HepG2 (cell line): Measurements from ENCODE around the gene DTNA. TPM values are rescaled to one million over a fixed set of nuclear protein-coding genes. Genes with fewer than 3 reads are reported as not detected.

Experiments
- ATAC-seq: fragments of 200-7000 bp; cut with Tn5 transposase; 3 replicates; pipeline ENCODE4 v1.9.1; 2020; ENCODE audit warnings: mild to moderate bottlenecking, moderate library complexity
- BruUV-seq: library from RNA; stranded (reverse); fragments of 400-500 nt; replicated peaks from 2 replicates; lab custom pipeline; 2021; lab: Mats Ljungman, UMichigan
- CTCF ChIA-PET: fragments of 300-600 bp; formaldehyde crosslinking; extraction: SDS; loops from one replicate; lab custom pipeline; 2021; ENCODE audit warnings: low total read pairs, inconsistent platforms, low intra/inter-chr PET ratio; lab: Yijun Ruan, JAX
- POLR2A ChIA-PET: fragments of 350-600 bp; sonication (Branson Sonifier 250); formaldehyde crosslinking; loops from one replicate; lab custom pipeline; 2020; ENCODE audit warnings: antibody characterized with exemption, inconsistent platforms; lab: Yijun Ruan, JAX
- DNase-seq: peaks from one replicate; pipeline ENCODE4 v3.0.0-alpha.2; 2015; ENCODE audit warnings: low spot score
- FAIRE-seq: peaks from 3 replicates; lab custom pipeline; 2011; peaks lifted over from hg19 to GRCh38; lab: Jason Lieb, UNC
- H2AFZ ChIP-seq: one replicate; pipeline ENCODE4 v1.6.1; 2011; ENCODE audit warnings: low read length, inconsistent platforms
- H3K27ac ChIP-seq: fragments of 300-600 bp; 3 replicates; pipeline ENCODE4 v1.8.0; 2011; ENCODE audit warnings: mixed run types, mild to moderate bottlenecking, mixed read lengths, low read length, inconsistent platforms; ENCODE audit not compliant: insufficient read depth; ENCODE audit errors: extremely low read length
- H3K27me3 ChIP-seq, 2 experiments: fragments of 200-600 bp in 1 of 2; 2 replicates in 1 of 2; 3 replicates in 1 of 2; pipeline versions ENCODE4 v1.6.0 to v1.8.0; 2011; ENCODE audit warnings: low read length in 2 of 2, mild to moderate bottlenecking in 2 of 2, moderate library complexity in 2 of 2, inconsistent platforms in 1 of 2; ENCODE audit not compliant: insufficient read depth in 2 of 2, control insufficient read depth in 1 of 2
- H3K36me3 ChIP-seq, 2 experiments: fragments of 200-600 bp in 1 of 2; replicated peaks in 1 of 2; 2 replicates in 1 of 2; 3 replicates in 1 of 2; pipeline versions ENCODE4 v1.5.1 to v1.8.0; 2011; ENCODE audit warnings: low read length in 2 of 2, inconsistent platforms in 1 of 2; ENCODE audit not compliant: insufficient read depth in 2 of 2, control insufficient read depth in 1 of 2
- H3K4me1 ChIP-seq: 2 replicates; pipeline ENCODE4 v1.5.1; 2012; ENCODE audit warnings: low read length, inconsistent platforms; ENCODE audit not compliant: insufficient read depth
- H3K4me2 ChIP-seq: 2 replicates; pipeline ENCODE4 v1.6.0; 2011; ENCODE audit warnings: low read depth, low read length, inconsistent platforms
- H3K4me3 ChIP-seq, 3 experiments: fragments of 200-600 bp in 1 of 3; sonication (generic), shearing (Covaris generic) in 1 of 3; replicated peaks in 1 of 3; 2 replicates each; pipeline ENCODE4 v1.5.1; 2011 to 2016; ENCODE audit warnings: low read length in 3 of 3, inconsistent platforms in 2 of 3, low read depth in 2 of 3, mild to moderate bottlenecking in 2 of 3, control low read depth in 1 of 3, mixed read lengths in 1 of 3; ENCODE audit not compliant: insufficient read depth in 1 of 3
- H3K79me2 ChIP-seq: one replicate; pipeline ENCODE4 v1.6.1; 2011; ENCODE audit warnings: low read length, inconsistent platforms; ENCODE audit not compliant: insufficient read depth
- H3K9ac ChIP-seq: 2 replicates; pipeline ENCODE4 v1.6.0; 2011; ENCODE audit warnings: mild to moderate bottlenecking, low read depth, low read length, inconsistent platforms; ENCODE audit not compliant: insufficient read depth
- H3K9me3 ChIP-seq: 2 replicates; pipeline ENCODE4 v1.5.1; 2012; ENCODE audit warnings: mild to moderate bottlenecking, low read length
- H4K20me1 ChIP-seq: 2 replicates; pipeline ENCODE4 v1.6.0; 2011; ENCODE audit warnings: inconsistent platforms, mild to moderate bottlenecking, low read length, moderate library complexity; ENCODE audit not compliant: insufficient read depth
- ARID2 ChIP-seq: sonication (generic); formaldehyde crosslinking; IDR thresholded peaks from 2 replicates; pipeline ENCODE4 v1.8.1; 2022; ENCODE audit warnings: mild to moderate bottlenecking, missing genetic modification reagents, borderline replicate concordance
- BHLHE40 ChIP-seq: IDR thresholded peaks from 2 replicates; pipeline ENCODE4 v1.6.1; 2011; ENCODE audit warnings: low read length, improper control_type of control experiment
- MEF2D ChIP-seq: sonication (generic); formaldehyde crosslinking; IDR thresholded peaks from 2 replicates; pipeline ENCODE4 v1.5.1; 2020; ENCODE audit warnings: mild to moderate bottlenecking, missing genetic modification reagents
- NR2C2 ChIP-seq: sonication (generic); formaldehyde crosslinking; IDR thresholded peaks from 2 replicates; pipeline ENCODE4 v1.4.0; 2020; ENCODE audit warnings: missing genetic modification reagents, mild to moderate bottlenecking, moderate library complexity, borderline replicate concordance
- SAP130 ChIP-seq: IDR thresholded peaks from 2 replicates; pipeline ENCODE4 v1.6.1; 2016; ENCODE audit warnings: low read depth
- SMAD3 ChIP-seq: sonication (generic); formaldehyde crosslinking; IDR thresholded peaks from 2 replicates; pipeline ENCODE4 v1.4.0; 2020; ENCODE audit warnings: missing genetic modification reagents
- TFE3 ChIP-seq: IDR thresholded peaks from 2 replicates; pipeline ENCODE4 v1.6.1; 2016
- ZBTB1 ChIP-seq: sonication (generic); formaldehyde crosslinking; IDR thresholded peaks from 2 replicates; pipeline ENCODE4 v1.4.0; 2020; ENCODE audit warnings: missing genetic modification reagents, borderline replicate concordance
- ZNF138 ChIP-seq: sonication (generic); formaldehyde crosslinking; IDR thresholded peaks from 2 replicates; pipeline ENCODE4 v1.5.0; 2020; ENCODE audit warnings: mild to moderate bottlenecking, low read depth, missing genetic modification reagents
- ZNF17 ChIP-seq: sonication (generic); formaldehyde crosslinking; IDR thresholded peaks from 2 replicates; pipeline ENCODE4 v1.5.0; 2020; ENCODE audit warnings: mild to moderate bottlenecking, missing genetic modification reagents
- ZNF207 ChIP-seq: fragments of 450-650 bp; IDR thresholded peaks from 2 replicates; pipeline ENCODE4 v1.6.1; 2016; ENCODE audit warnings: antibody characterized with exemption, borderline replicate concordance
- ZNF335 ChIP-seq: sonication (generic); formaldehyde crosslinking; IDR thresholded peaks from 2 replicates; pipeline ENCODE4 v1.4.0; 2020; ENCODE audit warnings: missing genetic modification reagents
- ZNF556 ChIP-seq: sonication (generic); formaldehyde crosslinking; IDR thresholded peaks from 2 replicates; pipeline ENCODE4 v1.4.0; 2020; ENCODE audit warnings: mild to moderate bottlenecking, missing genetic modification reagents, borderline replicate concordance
- WGBS: methylation state at CpG from one replicate; pipeline ENCODE4 v1.1.6; 2017; ENCODE audit warnings: low lambda C conversion rate; 5-methylcytosine and 5-hydroxymethylcytosine counted together
- in situ Hi-C: cut with HindIII; loops from 2 replicates; pipeline ENCODE4 v1.10.0; 2017; ENCODE audit warnings: low pct_unique_long_range_greater_than_20kb; ENCODE audit not compliant: extremely low pct_ligation_motif_present
- intact Hi-C: fragments of 100-400 bp; cut with micrococcal nuclease; formaldehyde crosslinking; loops from one replicate; pipeline ENCODE4 v1.10.0; 2022; ENCODE audit not compliant: unreplicated experiment
- polyA plus RNA-seq, 8 experiments: library from polyadenylated mRNA; depleted of rRNA in 3 of 8; stranded (reverse) in 7 of 8; unstranded in 1 of 8; fragments of >200 nt; fragmentation: Illumina TruSeq in 4 of 8; extraction: Trizol in 4 of 8; gene quantifications; 2 replicates each; pipeline versions ENCODE4 v1.2.1 to v1.2.3, GENCODE V29; 2011 to 2016; ENCODE audit warnings: low read depth in 4 of 8, missing spikeins in 1 of 8, mixed read lengths in 1 of 8; ENCODE audit not compliant: insufficient read depth in 1 of 8
- total RNA-seq, 5 experiments: library from RNA; depleted of rRNA; stranded (reverse); fragments of >200 nt; fragmentation: Illumina TruSeq; extraction: Trizol; gene quantifications; 2 replicates each; pipeline ENCODE4 v1.2.3, GENCODE V29; 2016; ENCODE audit warnings: low read depth in 1 of 5
- TF ChIP-seq, protein P1 (sequence below): sonication (generic); formaldehyde crosslinking; IDR thresholded peaks from 2 replicates; pipeline ENCODE4 v1.8.0; 2022; ENCODE audit warnings: missing genetic modification reagents, low read depth, mild to moderate bottlenecking, borderline replicate concordance

The DTNA gene
- total and polyA plus RNA-seq, 2 of the 13 experiments (the other 11 are each of a cell fraction or from before 2014, with no cell fraction given): 8.5 to 29.0 TPM

- intact Hi-C loops: no loop called here
- DNase-seq: no peak
- Histone ChIP-seq H2AFZ (no peak overlapping the region), H3K36me3 (no peaks in the 10 kb centered on the region), H4K20me1 (no peaks in the 10 kb centered on the region), H3K4me2 (no peak overlapping the region), H3K4me3 (no peak overlapping the region), H3K27ac (no peak overlapping the region), H3K9me3 (no peaks in the 10 kb centered on the region), H3K27me3 (no peaks in the 10 kb centered on the region), H3K9ac (no peak overlapping the region), H3K4me1 (no peaks in the 10 kb centered on the region), H3K79me2 (no peaks in the 10 kb centered on the region)
- in situ Hi-C loops: no loop called here
- FAIRE-seq: no peak
- TF ChIP-seq ZNF556 (no peak), SMAD3 (CRISPR knock-in tag) (no peak), NR2C2 (CRISPR knock-in tag) (no peak), BHLHE40 (no peak), MEF2D (CRISPR knock-in tag) (no peak)
- 82% methylated on average over 5 of the region's 5 CpGs for WGBS
- POLR2A ChIA-PET: no interaction called here
- CTCF ChIA-PET: no interaction called here
- ATAC-seq: no peak
- BruUV-seq: no TSS peak
Observed at GRCh38 chr18:34848156-34848555, 138.1 kb downstream of the DTNA start.

DNA sequence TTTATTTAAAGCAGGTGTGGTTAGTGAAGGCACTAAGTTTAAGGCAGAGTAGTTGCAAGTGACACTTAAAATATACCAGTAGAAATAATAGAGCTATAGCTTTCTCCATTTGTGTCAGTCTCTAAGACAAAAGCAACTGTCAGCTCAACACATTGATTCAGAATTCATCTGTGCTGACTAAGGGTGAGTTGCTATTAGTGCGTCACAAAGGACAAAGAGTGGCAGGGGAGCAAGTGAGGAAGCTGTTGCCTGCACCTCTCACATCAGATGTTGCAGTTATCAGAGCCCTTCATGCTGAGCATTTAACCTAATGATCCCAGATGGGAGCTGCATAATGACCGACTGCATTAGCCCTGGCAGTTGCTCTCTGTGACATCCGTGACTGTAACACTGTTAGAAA, 138.6 kb downstream of the DTNA start:
- POLR2A ChIA-PET: no interaction called here
- ATAC-seq (no peak), FAIRE-seq (no peak)
- Histone ChIP-seq H3K36me3 (no peaks in the 10 kb centered on the region), H3K79me2 (no peaks in the 10 kb centered on the region), H4K20me1 (no peaks in the 10 kb centered on the region), H3K9me3 (no peaks in the 10 kb centered on the region), H3K27ac (no peak overlapping the region)
- TF ChIP-seq, protein P1, sequence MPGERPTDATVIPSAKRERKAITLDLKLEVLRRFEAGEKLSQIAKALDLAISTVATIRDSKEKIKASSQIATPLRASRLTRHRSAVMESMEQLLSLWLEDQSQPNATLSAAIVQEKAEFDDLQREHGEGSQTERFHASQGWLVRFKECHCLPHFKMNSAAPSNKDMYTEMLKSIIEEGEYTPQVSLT (CRISPR knock-in tag): no peak
- TF ChIP-seq ZNF138: no peak
- TF ChIP-seq ZBTB1 (CRISPR knock-in tag): no peak
- no peak for TF ChIP-seq ZNF335 (CRISPR knock-in tag)
- TF ChIP-seq SAP130: no peak
- no peak for TF ChIP-seq ZNF17 (CRISPR knock-in tag)
- no peak for TF ChIP-seq ZNF207
- TF ChIP-seq ARID2: no peak
- TF ChIP-seq TFE3 (CRISPR knock-in tag): no peak
- TF ChIP-seq, all 625 proteins: peak for 0
- H3K27me3 ChIP-seq: no peaks in the 10 kb centered on the region
- WGBS: 96% methylated on average over 3 of the region's 3 CpGs
- no peaks in the 10 kb centered on the region for H3K4me1 ChIP-seq
- in situ Hi-C loops: no loop called here
- intact Hi-C loops: no loop called here
- DNase-seq: no peak
- no peak overlapping the region for H3K4me3 ChIP-seq
- no TSS peak for BruUV-seq
- CTCF ChIA-PET: no interaction called here
- no peak overlapping the region for H3K4me2 ChIP-seq
- no peak overlapping the region for H3K9ac ChIP-seq
- no peak overlapping the region for H2AFZ ChIP-seq
